ENCODE results near the gene WDR77. TPM values are rescaled to one million over a fixed set of nuclear protein-coding genes. Genes with fewer than 3 reads are reported as not detected.

The WDR77 gene
- total and polyA plus RNA-seq, 9 of the 15 experiments (the other 6 are each of a cell fraction or from before 2014, with no cell fraction given), result 20.6 to 160 (median 75.3) TPM

- Histone ChIP-seq H3K27ac (ENCODE audit: extremely low read depth, low read depth, low read length) (no peak overlapping the region), H3K9me1 (ENCODE audit: control insufficient read depth, insufficient read depth, low read length) (no peaks in the 10 kb centered on the region), H3K9me3 (replicated peaks; ENCODE audit: control insufficient read depth, insufficient read depth, low read depth, low read length) (no peaks in the 10 kb centered on the region), H3K36me3 (ENCODE audit: control insufficient read depth, insufficient read depth, low read length) (no peaks in the 10 kb centered on the region; the same call in 2 of the 3 replicates), H2AFZ (ENCODE audit: low read depth, low read length) (no peak overlapping the region), H3K27me3 (ENCODE audit: control insufficient read depth in 2 of 2, insufficient read depth in 2 of 2, low read length in 2 of 2) (peaks cover 2 to 12% of the 10 kb centered on the region in 2 experiments; a peak in 4 of 5 replicates), H3K79me2 (ENCODE audit: control insufficient read depth, insufficient read depth, low read length) (no peaks in the 10 kb centered on the region), H3K9ac (ENCODE audit: insufficient read depth in 1 of 2, low read depth in 2 of 2, low read length in 2 of 2) (no peak overlapping the region), H3K4me2 (ENCODE audit: insufficient read depth, low read length) (no peak overlapping the region), H4K20me1 (replicated peaks; ENCODE audit: control insufficient read depth, insufficient read depth, low read length) (no peaks in the 10 kb centered on the region), H3K4me3 (no peak overlapping the region), H3K4me1 (replicated peaks in 1 of 2; ENCODE audit: control insufficient read depth in 2 of 2, insufficient read depth in 2 of 2, low read length in 2 of 2) (no peaks in the 10 kb centered on the region)
- ChIA-PET CTCF (ENCODE audit: low intra/inter-chr PET ratio) (no interaction called here), POLR2A (no interaction called here)
- 0% methylated on average over 1 of the region's 1 CpG for WGBS (ENCODE audit: insufficient coverage, low coverage, missing lambda C conversion rate)
- FAIRE-seq (no peak), DNase-seq (ENCODE audit: extremely low read depth in 1 of 4, low spot score in 3 of 4) (no peak), ATAC-seq (no peak)
- TF ChIP-seq HDAC8 (tag; IDR thresholded peaks at IDR 0.05) (no peak), CHD1 (IDR thresholded peaks at IDR 0.05; ENCODE audit: low read length) (no peak), CEBPG (CRISPR knock-in tag; IDR thresholded peaks at IDR 0.05) (no peak), CEBPG (tag; conservative IDR thresholded peaks at IDR 0.05 in 1 of 2, IDR thresholded peaks at IDR 0.05 in 1 of 2) (no peak), ZNF165 (CRISPR knock-in tag; IDR thresholded peaks at IDR 0.05; ENCODE audit: borderline replicate concordance) (no peak), ZBTB2 (IDR thresholded peaks at IDR 0.05) (no peak), SMARCE1 (IDR thresholded peaks at IDR 0.05) (no peak), RFX7 (CRISPR knock-in tag; IDR thresholded peaks at IDR 0.05) (no peak), POLR3G (IDR thresholded peaks at IDR 0.05; ENCODE audit: extremely low read depth, insufficient read length, insufficient replicate concordance) (no peak), ZNF668 (CRISPR knock-in tag; IDR thresholded peaks at IDR 0.05) (no peak), FOXP4 (CRISPR knock-in tag; IDR thresholded peaks at IDR 0.05; ENCODE audit: borderline replicate concordance) (no peak), SMARCA4 (IDR thresholded peaks at IDR 0.05) (no peak)
- in situ Hi-C loops (cut with MboI) (loop anchor here (10.0 kb wide), 1 partner anchor 168 kb away; the partner anchor contains the start of gene CHI3L2), intact Hi-C loops (cut with micrococcal nuclease) (no loop called here)
- no TSS peak for BruUV-seq (replicated peaks)
These were observed 56.6 kb downstream of the WDR77 start for GRCh38 chr1:111392460-111392945.
